ENCODE measurements around the gene CAPN10. TPM values are rescaled to one million over a fixed set of nuclear protein-coding genes. Genes with fewer than 3 reads are reported as not detected.

The CAPN10 gene
- polyA plus RNA-seq, 1 donor from 2014 or later, result 18.2 TPM

- Mint-ChIP-seq H3K36me3 (peaks cover 4% of the 10 kb centered on the region), H3K27ac (peak overlapping the region in 2 of 3 donors; percentile 74 to 87), H3K4me3 (peak overlapping the region; percentile 80 to 93 (median 85)), H3K9me3 (no peaks in the 10 kb centered on the region), H3K27me3 (no peaks in the 10 kb centered on the region), H3K4me1 (peaks cover 23 to 43% (median 27%) of the 10 kb centered on the region in 3 donors)
Observed at GRCh38 chr2:240568678-240569522, 17.6 kb upstream of the CAPN10 start.

- Mint-ChIP-seq H3K4me3 (peak overlapping the region; percentile 80 to 93 (median 85)), H3K36me3 (peaks cover 4% of the 10 kb centered on the region), H3K9me3 (no peaks in the 10 kb centered on the region), H3K27me3 (no peaks in the 10 kb centered on the region), H3K4me1 (peaks cover 18 to 37% (median 22%) of the 10 kb centered on the region in 3 donors), H3K27ac (peak overlapping the region in 2 of 3 donors; percentile 74 to 87)
Observed at GRCh38 chr2:240569523-240569997, 17.0 kb upstream of the CAPN10 start.

GRCh38 chr2:240569998-240570530 is 16.5 kb upstream of the CAPN10 start:
- no peaks in the 10 kb centered on the region for H3K9me3 Mint-ChIP-seq
- no peaks in the 10 kb centered on the region for H3K36me3 Mint-ChIP-seq
- peaks cover 13 to 32% (median 17%) of the 10 kb centered on the region in 3 donors for H3K4me1 Mint-ChIP-seq
- no peaks in the 10 kb centered on the region for H3K27me3 Mint-ChIP-seq
- H3K27ac Mint-ChIP-seq, result peak overlapping the region in 2 of 3 donors; percentile 16 to 74
- peak overlapping the region; percentile 67 to 93 (median 80) for H3K4me3 Mint-ChIP-seq

GRCh38 chr2:240570531-240571313 is 15.8 kb upstream of the CAPN10 start:
- H3K4me3 Mint-ChIP-seq, result peak overlapping the region in 3 of 4 donors; percentile 54 to 93 (median 80)
- H3K9me3 Mint-ChIP-seq, result no peaks in the 10 kb centered on the region
- peak overlapping the region in 1 of 3 donors; percentile 82 for H3K27ac Mint-ChIP-seq
- H3K27me3 Mint-ChIP-seq, result no peaks in the 10 kb centered on the region
- H3K4me1 Mint-ChIP-seq, result peaks cover 7 to 25% (median 10%) of the 10 kb centered on the region in 3 donors
- H3K36me3 Mint-ChIP-seq, result no peaks in the 10 kb centered on the region

GRCh38 chr2:240571314-240571973 is 15.1 kb upstream of the CAPN10 start:
- Mint-ChIP-seq H3K9me3 (no peaks in the 10 kb centered on the region), H3K4me1 (peaks cover 6 to 22% (median 10%) of the 10 kb centered on the region in 3 donors), H3K27ac (peak overlapping the region in 1 of 3 donors; percentile 82), H3K4me3 (peak overlapping the region in 3 of 4 donors; percentile 42 to 64 (median 57)), H3K27me3 (no peaks in the 10 kb centered on the region), H3K36me3 (no peaks in the 10 kb centered on the region)

GRCh38 chr2:240572141-240573031 is 14.1 kb upstream of the CAPN10 start:
- H3K27me3 Mint-ChIP-seq, result no peaks in the 10 kb centered on the region
- no peaks in the 10 kb centered on the region for H3K36me3 Mint-ChIP-seq
- peaks cover 5 to 17% (median 6%) of the 10 kb centered on the region in 3 donors for H3K4me1 Mint-ChIP-seq
- H3K4me3 Mint-ChIP-seq, result peak overlapping the region in 1 of 4 donors; percentile 57
- H3K27ac Mint-ChIP-seq, result no peak overlapping the region
- H3K9me3 Mint-ChIP-seq, result no peaks in the 10 kb centered on the region

GRCh38 chr2:240573071-240573515 is 13.4 kb upstream of the CAPN10 start:
- Mint-ChIP-seq H3K27me3 (no peaks in the 10 kb centered on the region), H3K9me3 (no peaks in the 10 kb centered on the region), H3K36me3 (no peaks in the 10 kb centered on the region), H3K4me3 (no peak overlapping the region), H3K27ac (no peak overlapping the region), H3K4me1 (peaks cover 0 to 15% (median 2%) of the 10 kb centered on the region in 3 donors)

- Mint-ChIP-seq H3K27me3 (no peaks in the 10 kb centered on the region), H3K27ac (no peak overlapping the region), H3K4me3 (no peak overlapping the region), H3K4me1 (peaks cover 0 to 15% (median 2%) of the 10 kb centered on the region in 3 donors), H3K9me3 (no peaks in the 10 kb centered on the region), H3K36me3 (no peaks in the 10 kb centered on the region)
Observed at GRCh38 chr2:240573516-240574385, 12.8 kb upstream of the CAPN10 start.

GRCh38 chr2:240574386-240575100 is 12.0 kb upstream of the CAPN10 start:
- Mint-ChIP-seq H3K27ac (peak overlapping the region in 1 of 3 donors; percentile 77), H3K27me3 (no peaks in the 10 kb centered on the region), H3K4me3 (no peak overlapping the region), H3K4me1 (peaks cover 2 to 18% (median 4%) of the 10 kb centered on the region in 3 donors), H3K9me3 (no peaks in the 10 kb centered on the region), H3K36me3 (no peaks in the 10 kb centered on the region)

GRCh38 chr2:240575101-240575965 is 11.2 kb upstream of the CAPN10 start:
- H3K27me3 Mint-ChIP-seq, result no peaks in the 10 kb centered on the region
- H3K4me3 Mint-ChIP-seq, result no peak overlapping the region
- H3K27ac Mint-ChIP-seq, result peak overlapping the region in 2 of 3 donors; percentile 18 to 77
- H3K4me1 Mint-ChIP-seq, result peaks cover 10 to 20% (median 11%) of the 10 kb centered on the region in 3 donors
- no peaks in the 10 kb centered on the region for H3K9me3 Mint-ChIP-seq
- H3K36me3 Mint-ChIP-seq, result no peaks in the 10 kb centered on the region

- Mint-ChIP-seq H3K4me3 (peak overlapping the region in 1 of 4 donors; percentile 17), H3K27me3 (no peaks in the 10 kb centered on the region), H3K9me3 (peaks cover 0 to 3% (median 0%) of the 10 kb centered on the region in 3 donors), H3K27ac (peak overlapping the region in 1 of 3 donors; percentile 18), H3K36me3 (peaks cover 3% of the 10 kb centered on the region), H3K4me1 (peaks cover 12 to 17% (median 13%) of the 10 kb centered on the region in 3 donors)
Observed at GRCh38 chr2:240576036-240576435, 10.5 kb upstream of the CAPN10 start.

All from IgD-negative memory B cell (primary cell).